Cardiac septum (tissue), 1 donor: Measurements from ENCODE around the gene SGTA. TPM values are rescaled to one million over a fixed set of nuclear protein-coding genes. Genes with fewer than 3 reads are reported as not detected.

Experiments used
- DNase-seq: peaks from one replicate; pipeline ENCODE4 v3.0.0-alpha.2; 2020; ENCODE audit warnings: low spot score
- intact Hi-C: fragments of 100-400 bp; cut with DNase I; formaldehyde crosslinking; loops from one replicate; pipeline ENCODE4 v1.14.0; 2022
- total RNA-seq: library from RNA; stranded (reverse); fragmentation: NEBNext Ultra II Directional; extraction: Animal tissue kit (Norgen Biotek cat#: 25700); gene quantifications from one replicate; pipeline ENCODE4 v1.2.1, GENCODE V29; 2021
- donor health status: DM: no; HTN: no; CAD: no.

Gene SGTA
- total RNA-seq, 1 donor from 2014 or later, result 54.1 TPM

GRCh38 chr19:2733930-2734588 lies 49.0 kb downstream of the SGTA start:
- intact Hi-C loops, result no loop called here
- no peak for DNase-seq

DNA sequence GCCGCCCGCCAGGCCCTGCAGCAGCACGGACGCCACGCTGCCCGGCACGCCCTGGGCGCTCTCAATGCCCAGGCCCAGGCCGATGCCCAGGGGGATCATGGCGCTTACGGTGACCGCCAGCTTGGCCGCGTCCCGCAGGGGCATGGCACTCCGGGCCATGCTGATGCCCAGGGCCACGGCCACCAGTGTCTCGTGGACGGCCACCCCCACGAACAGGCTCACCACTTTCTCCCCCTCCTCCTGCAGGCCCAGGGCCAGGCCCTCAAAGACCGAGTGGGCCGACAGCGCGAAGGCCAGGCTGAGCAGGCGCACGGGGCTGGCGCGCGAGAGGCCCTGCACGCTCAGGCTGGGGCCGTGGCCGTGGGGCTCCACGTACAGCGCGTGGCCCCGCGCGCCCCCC lies 50.2 kb downstream of the SGTA start:
- no peak for DNase-seq
- intact Hi-C loops, result no loop called here

GRCh38 chr19:2732157-2732725 lies 50.8 kb downstream of the SGTA start:
- DNase-seq, result no peak
- intact Hi-C loops, result no loop called here

DNA sequence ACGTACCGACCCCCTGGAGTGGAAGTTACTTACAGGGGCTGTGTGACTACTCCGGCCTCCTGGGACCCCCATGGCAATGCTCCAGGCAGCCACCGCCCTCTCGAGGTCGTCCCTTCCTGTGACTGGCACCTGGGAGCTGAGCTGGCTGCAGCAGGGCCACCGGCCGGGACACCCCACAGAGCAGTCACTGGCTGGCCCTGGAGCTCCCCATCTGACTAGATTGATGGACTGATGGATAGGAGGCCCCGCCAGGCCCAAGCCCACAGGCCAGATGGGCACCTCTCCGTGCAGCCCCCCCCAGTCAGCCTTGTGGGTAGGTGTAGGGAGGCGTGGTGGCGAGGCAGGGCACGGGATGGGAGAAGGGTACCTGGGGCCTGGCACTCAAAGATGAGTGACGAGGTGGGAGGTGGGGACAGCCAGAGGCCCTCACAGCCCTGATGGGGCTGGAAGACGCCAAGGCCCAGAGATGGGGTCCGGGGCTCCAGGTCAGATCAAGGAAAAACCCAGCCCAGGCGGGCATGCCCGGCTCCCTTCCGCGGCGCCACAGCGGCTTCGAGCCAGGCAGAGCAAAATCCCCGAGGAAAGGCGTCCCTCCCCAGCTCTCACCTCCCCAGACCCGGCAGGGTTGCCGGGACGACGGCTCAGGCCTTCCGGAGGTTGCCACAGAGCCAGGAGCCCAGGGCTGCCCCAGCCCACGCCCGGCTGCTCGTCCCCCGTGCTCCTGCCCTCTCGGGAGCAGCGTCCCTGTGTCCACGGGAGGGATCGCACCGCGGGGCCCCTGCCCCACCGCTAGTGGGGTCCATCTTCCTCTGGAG lies 51.7 kb downstream of the SGTA start:
- intact Hi-C loops, result no loop called here
- DNase-seq, result no peak

DNA sequence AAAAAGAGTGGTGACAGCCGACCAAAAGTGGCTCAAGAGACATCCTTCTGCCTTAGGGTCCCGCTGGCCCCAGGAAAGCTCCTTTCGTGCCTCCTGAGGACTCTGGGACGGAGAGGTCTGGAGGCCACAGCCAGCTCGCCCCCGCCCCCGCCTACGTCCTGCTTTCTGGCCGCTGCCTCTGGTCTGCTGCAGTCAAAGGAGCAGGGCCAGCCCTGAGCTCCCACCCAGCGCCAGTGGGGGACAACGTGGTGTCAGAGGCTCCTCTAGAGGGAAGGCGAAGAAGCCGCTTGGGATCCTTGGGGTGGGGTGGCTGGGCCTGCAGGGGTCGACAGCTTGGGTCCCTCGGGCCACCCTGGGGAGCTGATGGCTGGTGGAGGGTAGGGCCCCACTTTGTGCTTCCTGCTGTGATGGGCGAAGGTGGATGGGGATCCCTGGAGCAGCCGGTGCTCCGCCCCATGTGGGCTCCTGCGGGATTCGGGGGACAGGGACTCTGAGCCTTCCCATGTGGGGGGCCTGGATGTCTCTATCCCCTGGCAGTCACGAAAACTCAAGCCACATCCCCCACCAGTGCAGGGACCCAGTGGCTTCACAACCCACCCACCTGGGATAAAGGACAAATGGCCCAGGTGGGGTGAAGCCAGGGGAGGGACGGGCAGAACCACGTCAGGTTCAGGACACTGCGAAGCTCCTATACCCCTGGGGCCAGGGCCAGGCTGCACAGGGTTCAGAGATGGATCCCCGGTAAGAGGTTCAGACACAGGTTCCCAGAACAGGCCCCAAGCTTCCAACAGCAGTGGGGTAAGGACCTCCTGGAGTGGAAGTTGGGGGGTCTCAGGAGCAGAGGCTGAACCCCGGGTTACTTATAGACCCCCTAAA lies 52.9 kb downstream of the SGTA start:
- intact Hi-C loops, result no loop called here
- DNase-seq, result no peak

GRCh38 chr19:2728783-2729387 lies 54.2 kb downstream of the SGTA start:
- no peak for DNase-seq
- intact Hi-C loops, result no loop called here

GRCh38 chr19:2727640-2727944 lies 55.5 kb downstream of the SGTA start:
- intact Hi-C loops, result no loop called here
- no peak for DNase-seq

GRCh38 chr19:2726904-2727639 lies 56.0 kb downstream of the SGTA start:
- intact Hi-C loops, result no loop called here
- DNase-seq, result no peak

DNA sequence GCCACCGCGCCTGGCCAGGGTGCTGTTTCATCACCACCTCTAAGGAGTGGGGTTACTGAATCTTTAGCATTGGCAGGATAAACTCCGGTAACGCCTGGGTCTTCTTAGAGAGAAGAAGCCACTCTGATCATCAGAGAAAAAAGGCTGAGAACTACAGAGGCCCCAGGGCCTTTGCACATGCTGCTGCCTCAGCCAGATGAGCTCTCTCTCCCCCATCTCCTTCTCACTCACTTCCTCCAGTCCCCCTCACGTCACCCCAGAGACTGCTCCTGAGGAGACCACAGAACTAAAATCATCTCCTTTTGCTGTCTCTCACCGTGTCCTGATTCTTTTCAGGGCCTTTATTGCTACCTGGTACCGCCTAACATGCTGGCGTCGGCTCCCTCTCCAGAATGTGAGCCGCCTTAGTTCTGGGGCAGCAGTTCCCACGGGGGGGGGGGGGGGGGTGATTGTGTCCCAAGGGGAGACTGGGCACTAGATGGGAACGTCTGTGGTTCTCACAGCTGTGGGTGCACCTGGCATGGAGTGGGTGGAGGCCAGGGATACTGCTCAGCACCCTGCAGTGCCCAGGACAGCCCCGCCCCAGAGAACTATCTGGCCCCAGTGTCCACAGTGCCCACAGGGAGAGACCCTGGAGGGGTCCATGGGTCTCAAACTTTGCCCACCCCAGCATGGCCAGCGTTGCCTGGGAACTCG lies 56.8 kb downstream of the SGTA start:
- intact Hi-C loops, result no loop called here
- no peak for DNase-seq

- DNase-seq, result no peak
- intact Hi-C loops, result loop anchor here (5.0 kb wide), 1 partner anchor 48 kb away; no protein-coding TSS in a partner anchor
These were observed 58.9 kb downstream of the SGTA start for GRCh38 chr19:2724148-2724557.

DNA sequence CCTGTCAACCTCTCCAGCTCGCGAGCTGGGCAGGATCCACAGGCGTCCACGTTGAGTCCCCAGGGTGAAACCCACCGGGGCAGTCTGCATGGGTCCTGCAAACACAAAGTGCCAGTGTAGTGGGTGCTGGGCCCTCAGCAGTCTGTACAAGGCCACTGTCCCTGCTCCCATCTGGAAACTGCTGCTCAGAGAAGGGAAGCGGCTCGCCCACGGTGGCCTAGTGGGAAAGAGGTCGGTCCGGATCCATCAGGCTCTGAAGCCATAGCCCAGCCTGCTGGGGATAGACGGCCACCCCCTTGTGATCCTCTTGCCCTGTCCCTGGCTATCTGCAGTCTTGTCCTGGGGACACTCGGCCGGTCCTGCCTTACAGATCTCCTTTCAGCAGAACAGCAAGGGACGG lies 59.3 kb downstream of the SGTA start:
- DNase-seq, result no peak
- intact Hi-C loops, result loop anchor here (2.0 to 5.0 kb wide), 2 partner anchors 49 to 59 kb away; no protein-coding TSS in a partner anchor

DNA sequence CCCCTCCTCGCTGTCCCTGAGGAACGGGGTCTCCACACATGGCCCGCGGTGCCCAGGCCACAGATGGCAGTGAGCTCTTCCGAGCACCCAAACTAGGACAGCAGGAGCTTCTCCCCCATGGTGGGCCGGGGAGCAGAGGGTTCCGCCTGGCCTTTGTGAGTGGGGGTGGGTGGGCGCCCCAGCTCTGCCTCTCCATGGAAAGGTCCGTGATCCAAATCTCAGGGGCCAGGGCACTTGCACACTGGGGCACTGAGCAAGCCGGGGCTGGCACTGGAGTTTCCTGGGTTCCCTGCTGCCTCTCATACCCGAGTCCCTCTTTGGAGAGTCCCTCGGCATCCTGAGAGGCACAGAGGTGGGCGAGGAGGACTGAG lies 59.7 kb downstream of the SGTA start:
- intact Hi-C loops, result loop anchor here (2.0 to 5.0 kb wide), 2 partner anchors 49 to 59 kb away; no protein-coding TSS in a partner anchor
- no peak for DNase-seq

DNA sequence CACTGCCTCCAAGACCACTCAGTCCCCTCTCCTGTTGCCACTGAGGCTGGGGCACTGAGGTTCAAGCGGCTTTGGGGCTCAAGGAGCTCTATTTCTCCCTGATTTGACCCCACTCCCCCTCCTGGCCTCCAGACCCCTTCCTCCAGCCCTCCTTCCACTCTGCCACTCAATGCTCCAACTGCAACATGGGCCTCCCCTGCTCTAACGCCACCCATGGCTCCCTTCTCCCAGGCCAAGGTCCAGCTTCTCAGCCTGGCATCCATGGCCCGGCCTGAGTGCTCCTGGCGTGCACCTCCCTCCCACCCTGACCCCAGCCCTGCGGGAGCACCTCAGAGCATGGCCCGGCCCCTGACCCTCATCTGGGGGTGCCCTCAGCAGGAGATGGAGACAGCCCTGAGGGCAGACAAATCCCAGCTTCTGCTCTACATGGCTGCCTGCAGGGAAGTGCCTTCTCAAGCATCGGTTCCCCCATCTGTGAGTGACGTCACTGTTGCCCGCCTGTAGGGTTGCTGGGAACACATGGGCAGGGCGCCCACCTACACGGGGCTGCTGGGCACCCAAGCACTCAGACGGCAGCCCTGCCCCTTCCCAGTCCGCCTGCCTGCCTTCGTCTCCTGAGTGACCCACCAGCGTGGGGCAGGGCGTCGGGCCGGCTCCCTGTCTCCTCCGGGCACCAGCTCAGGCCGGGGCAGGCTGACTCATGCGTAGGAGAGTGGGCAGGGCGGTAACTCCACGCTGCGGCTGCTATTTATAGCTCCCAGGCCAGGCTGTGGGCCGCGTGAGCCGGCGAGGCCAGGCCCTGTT lies 60.3 kb downstream of the SGTA start:
- DNase-seq, result peak; percentile 89
- intact Hi-C loops, result loop anchor here (2.0 to 5.0 kb wide), 2 partner anchors 50 to 58 kb away; no protein-coding TSS in a partner anchor

DNA sequence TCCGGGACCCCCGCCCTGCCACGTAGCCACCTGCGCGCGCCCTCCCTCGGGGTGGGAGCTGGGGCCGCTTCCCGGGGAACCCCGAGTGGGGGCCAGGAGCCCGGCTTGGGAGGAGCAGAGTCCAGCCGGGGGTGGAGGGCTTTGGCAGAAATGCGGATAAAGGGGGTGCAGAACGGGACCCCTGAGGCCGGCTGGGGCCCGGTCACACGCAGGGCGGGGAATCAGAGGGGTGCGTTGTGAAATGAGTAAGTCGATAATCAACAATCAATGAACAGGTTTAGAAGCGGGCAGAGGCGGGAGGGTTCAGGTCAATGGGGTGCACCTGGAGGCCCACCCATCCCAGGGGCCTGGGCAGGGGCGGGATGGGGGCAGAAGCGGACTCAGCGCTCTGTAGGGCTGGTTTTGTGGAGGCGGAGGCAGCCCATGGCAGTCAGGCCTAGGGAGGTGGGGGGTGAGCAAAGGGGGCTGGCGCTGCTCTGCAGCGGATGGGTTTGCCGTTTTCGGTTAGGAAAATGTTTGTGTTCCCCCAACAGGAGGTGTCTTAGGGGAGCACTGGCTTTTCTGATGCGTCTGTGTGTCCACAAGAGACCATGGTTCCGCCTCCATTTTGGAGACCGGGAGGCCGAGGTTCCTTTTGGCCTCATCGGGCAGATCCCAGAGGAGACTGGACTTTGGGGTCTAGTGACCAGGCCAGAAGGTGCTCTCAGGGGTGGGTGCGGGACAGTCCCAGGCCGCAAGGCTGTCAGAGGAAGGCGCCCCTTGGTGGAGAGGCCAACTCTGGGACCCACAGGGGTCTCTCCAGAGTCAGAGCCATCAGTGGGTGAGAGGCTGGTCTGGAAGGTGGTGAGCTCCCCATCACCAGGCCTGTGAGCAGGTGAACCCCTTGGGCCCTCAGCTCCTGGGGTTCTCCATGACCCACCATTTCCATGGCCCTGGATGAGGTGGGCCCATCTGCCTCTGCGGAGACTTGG lies 61.2 kb downstream of the SGTA start:
- intact Hi-C loops, result loop anchor here (2.0 to 5.0 kb wide), 3 partner anchors 27 to 57 kb away; no protein-coding TSS in a partner anchor
- DNase-seq, result no peak

GRCh38 chr19:2720777-2721569 lies 62.1 kb downstream of the SGTA start, which contains the start of gene DIRAS1:
DIRAS1 (minus strand) TSS chr19:2721372; CDS start chr19:2717806, 3,566 bp downstream.
- no peak for DNase-seq
- intact Hi-C loops, result loop anchor here (2.0 to 5.0 kb wide), 2 partner anchors 26 to 51 kb away; no protein-coding TSS in a partner anchor
